Head of caudate nucleus (tissue), 42 donors: ENCODE measurements around the gene AOAH.

ENCODE experiments used
- DNase-seq, 42 donors: peaks; one replicate each; pipeline versions ENCODE4 v3.0.0 to v3.0.0-alpha.2; 2020 to 2021; ENCODE audit warnings: mixed read lengths in 7 of 42
- intact Hi-C: fragments of 100-400 bp; cut with DNase I; formaldehyde crosslinking; loops from one replicate; pipeline ENCODE4 v1.15.0; 2022

AOAH gene

GRCh38 chr7:36648441-36648840 lies 75.9 kb downstream of the AOAH start:
- intact Hi-C loops, result no loop called here
- DNase-seq, result no peak

GRCh38 chr7:36644625-36645422 lies 79.5 kb downstream of the AOAH start:
- intact Hi-C loops, result no loop called here
- DNase-seq, result peak in 6 of 42 donors; percentile 11 to 49 (median 23)

- DNase-seq, result no peak
- intact Hi-C loops, result no loop called here
These were observed 81.9 kb downstream of the AOAH start for GRCh38 chr7:36642414-36642813.

GRCh38 chr7:36642010-36642409 lies 82.3 kb downstream of the AOAH start:
- no peak for DNase-seq
- intact Hi-C loops, result no loop called here

GRCh38 chr7:36640682-36641081 lies 83.6 kb downstream of the AOAH start:
- DNase-seq, result no peak
- intact Hi-C loops, result no loop called here

DNA sequence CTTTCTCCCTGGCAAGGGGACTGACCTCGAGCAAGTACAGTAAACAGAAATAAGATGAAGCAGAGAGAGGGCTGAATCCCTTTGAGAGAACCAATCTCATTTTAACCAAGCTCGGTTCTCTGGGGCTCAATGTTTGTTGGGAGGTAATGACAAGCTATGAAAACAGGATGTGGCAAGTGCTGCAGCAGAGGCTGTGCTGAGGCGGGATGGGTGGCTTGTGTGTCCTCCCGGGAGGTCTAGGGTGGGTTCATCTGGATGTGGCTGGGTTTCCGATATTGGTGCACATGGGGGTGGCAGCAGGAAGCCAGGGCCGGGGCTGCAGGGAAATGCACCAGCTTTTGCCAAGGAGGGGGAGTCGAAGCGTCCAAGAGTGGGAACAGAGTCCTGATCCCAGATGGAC lies 84.5 kb downstream of the AOAH start:
- intact Hi-C loops, result no loop called here
- DNase-seq, result no peak

GRCh38 chr7:36638586-36639263 lies 85.6 kb downstream of the AOAH start:
- intact Hi-C loops, result no loop called here
- DNase-seq, result no peak

- no peak for DNase-seq
- intact Hi-C loops, result no loop called here
These were observed 86.2 kb downstream of the AOAH start for GRCh38 chr7:36638140-36638539.

- no peak for DNase-seq
- intact Hi-C loops, result no loop called here
These were observed 86.9 kb downstream of the AOAH start for GRCh38 chr7:36637417-36637816.

DNA sequence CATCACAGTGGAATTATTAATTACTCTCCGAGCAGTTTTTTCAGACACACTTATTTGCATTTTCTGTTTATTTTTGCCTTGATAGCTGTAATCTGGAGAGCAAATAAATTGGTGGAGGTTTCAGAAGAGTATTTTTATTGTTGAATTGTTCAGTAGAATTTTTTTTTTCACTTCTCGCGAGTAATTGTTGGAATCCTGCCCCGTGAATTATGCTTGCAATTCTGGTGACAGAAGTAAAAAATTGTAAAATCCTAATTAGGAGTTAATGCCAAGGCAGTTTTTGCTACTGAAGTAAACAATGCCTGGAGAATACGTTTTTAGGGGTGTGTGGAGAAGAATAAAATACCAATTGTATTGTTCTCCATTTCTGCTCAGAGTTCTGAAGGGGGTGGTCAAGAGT lies 88.2 kb downstream of the AOAH start:
- intact Hi-C loops, result no loop called here
- no peak for DNase-seq

GRCh38 chr7:36635091-36635490 lies 89.2 kb downstream of the AOAH start:
- DNase-seq, result no peak
- intact Hi-C loops, result no loop called here

DNA sequence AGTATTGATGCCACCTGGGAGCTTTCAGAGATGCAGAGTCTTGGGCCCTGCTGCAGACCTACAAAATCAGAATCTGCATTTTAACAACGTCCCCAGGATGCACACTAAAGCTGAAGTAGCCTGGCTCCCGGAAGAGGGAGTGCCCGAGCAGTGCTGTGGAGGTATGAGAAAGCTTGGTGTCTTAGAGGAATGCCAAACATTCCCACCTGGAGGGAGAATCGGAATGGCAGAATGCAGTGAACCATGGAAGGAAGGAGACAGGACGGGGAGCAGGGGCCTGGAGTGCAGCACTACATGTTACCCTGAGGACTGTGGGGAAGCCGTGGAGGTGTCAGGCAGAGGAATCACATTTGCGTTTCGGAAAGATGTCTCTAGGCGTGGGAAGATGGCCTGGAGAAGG lies 90.9 kb downstream of the AOAH start:
- intact Hi-C loops, result no loop called here
- no peak for DNase-seq

GRCh38 chr7:36630112-36630650 lies 94.1 kb downstream of the AOAH start:
- intact Hi-C loops, result no loop called here
- DNase-seq, result no peak

DNA sequence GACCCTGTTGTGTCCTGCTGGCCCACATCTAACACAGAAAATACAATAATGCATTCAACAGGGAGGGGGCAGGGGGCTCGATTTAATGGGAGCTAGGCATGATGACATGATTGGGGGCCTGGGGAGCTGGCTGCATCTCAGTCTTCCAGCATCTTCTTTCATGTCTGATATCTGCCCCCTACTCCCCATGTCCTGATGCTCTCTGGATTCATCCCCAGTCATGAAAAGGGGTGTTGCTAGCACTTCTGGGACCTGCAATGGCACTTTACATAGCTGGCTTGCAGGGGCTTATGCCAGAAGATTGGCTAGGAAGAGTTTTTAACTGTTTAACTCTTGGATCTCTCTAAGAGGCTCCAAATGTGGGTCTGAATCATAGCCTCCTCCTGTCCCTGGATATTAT lies 94.9 kb downstream of the AOAH start:
- no peak for DNase-seq
- intact Hi-C loops, result no loop called here

- DNase-seq, result peak; percentile 55 to 95 (median 81)
- intact Hi-C loops, result no loop called here
These were observed 96.5 kb downstream of the AOAH start for GRCh38 chr7:36627836-36628235.

- intact Hi-C loops, result no loop called here
- no peak for DNase-seq
These were observed 98.2 kb downstream of the AOAH start for GRCh38 chr7:36626111-36626510.

DNA sequence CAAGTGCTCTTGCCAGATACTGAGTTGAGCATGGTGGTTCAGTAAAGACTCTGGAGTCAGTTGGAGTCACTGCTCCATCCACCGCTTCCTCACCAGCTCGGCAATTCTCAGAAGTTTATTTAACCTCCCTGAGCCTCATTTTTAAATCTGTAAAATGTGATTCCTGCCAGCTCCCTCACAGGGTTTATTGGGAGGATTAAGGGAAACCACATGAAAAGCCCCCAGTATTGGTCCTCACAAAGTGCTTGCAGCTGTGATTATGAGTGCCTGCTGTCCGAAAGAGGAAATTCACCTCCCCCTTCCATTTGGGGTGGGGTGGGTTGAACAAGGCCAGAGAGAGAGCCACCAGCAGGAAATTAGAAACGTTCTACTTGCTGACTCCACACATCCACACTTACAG lies 99.0 kb downstream of the AOAH start:
- DNase-seq, result no peak
- intact Hi-C loops, result no loop called here

DNA sequence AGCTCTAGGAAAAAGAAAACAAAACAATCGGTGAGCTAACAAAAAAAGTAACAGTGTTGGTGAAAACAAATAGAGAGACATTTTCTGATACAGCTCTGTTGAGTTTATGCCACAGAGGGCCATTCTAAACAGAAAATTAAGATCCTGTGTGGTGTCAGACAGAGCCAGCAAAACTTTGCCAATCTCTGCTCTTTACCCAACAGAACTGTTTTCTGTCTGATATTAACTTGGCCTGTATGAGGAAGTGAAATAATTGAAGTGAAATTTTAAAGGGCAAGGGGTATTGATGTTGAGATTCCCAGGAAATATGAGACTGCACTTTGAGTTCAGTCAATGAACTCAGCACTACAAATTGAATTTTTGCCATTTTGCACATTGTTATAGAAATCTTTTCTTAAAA lies 101.0 kb downstream of the AOAH start:
- DNase-seq, result no peak
- intact Hi-C loops, result no loop called here

DNA sequence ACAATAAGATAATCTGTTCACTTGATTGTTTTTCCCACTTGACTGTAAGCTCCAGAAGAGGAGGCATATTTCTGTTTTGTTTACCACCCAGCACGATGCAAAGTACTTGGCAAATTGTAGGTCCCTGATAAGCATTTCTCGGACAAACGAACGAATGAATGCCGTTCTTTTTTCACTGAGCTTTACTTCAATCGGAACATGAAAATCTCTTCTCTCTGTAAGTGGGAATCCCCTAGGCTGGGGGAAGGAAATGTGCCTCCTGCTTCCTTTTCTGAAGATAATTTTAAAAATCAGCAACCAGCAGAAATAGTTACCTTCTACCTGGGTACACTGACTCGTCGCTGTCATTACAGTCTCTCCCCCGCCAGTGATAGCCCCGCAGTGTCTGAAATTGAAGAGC lies 102.9 kb downstream of the AOAH start:
- DNase-seq, result no peak
- intact Hi-C loops, result no loop called here

DNA sequence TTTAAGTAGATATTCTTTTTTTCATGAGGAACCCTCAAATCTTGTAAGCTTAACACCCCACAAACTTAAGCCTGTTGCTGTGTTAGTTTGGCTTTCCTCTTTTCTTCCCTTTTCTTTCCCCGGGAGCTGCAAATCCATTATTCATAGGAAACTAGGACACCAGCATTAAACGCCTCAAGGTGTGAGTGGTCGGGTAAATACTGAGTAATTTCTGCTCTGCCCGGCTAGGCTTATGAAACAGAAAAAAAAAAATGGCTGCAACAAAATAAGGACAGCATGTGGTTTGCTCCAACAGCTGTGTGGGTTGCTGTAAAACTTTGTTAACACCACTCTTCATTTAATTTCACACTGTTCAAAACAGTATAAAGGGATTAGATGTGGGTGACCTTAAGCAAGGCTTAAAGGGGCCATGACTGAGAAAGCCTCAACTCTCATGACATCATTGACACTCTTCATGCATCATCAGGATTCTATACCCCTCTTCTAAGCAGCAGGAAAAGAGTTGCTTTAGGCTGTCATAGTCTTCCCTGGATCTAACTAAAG lies 104.1 kb downstream of the AOAH start:
- intact Hi-C loops, result no loop called here
- no peak for DNase-seq
